RWPE2 (cell line): ENCODE measurements around the gene ELOF1.

ENCODE experiments used
- ATAC-seq: fragments of 200-7000 bp; cut with Tn5 transposase; 3 replicates; pipeline ENCODE4 v1.9.1; 2021; ENCODE audit warnings: low read depth
- DNase-seq: peaks from one replicate; pipeline ENCODE4 v3.0.0-alpha.2; 2020; ENCODE audit warnings: low spot score
- H3K27ac ChIP-seq: fragments of 450-650 bp; 2 replicates; pipeline ENCODE4 v1.5.1; 2017; ENCODE audit warnings: mild to moderate bottlenecking; ENCODE audit not compliant: poor library complexity, severe bottlenecking
- H3K27me3 ChIP-seq: fragments of 250-450 bp; sonication (Bioruptor Pico); 2 replicates; pipeline ENCODE4 v1.5.1; 2021; ENCODE audit warnings: mild to moderate bottlenecking, moderate library complexity; ENCODE audit not compliant: insufficient read depth, poor library complexity, severe bottlenecking
- H3K36me3 ChIP-seq: fragments of 250-450 bp; sonication (Bioruptor Pico); 2 replicates; pipeline ENCODE4 v1.5.1; 2020; ENCODE audit warnings: low read depth, mild to moderate bottlenecking, moderate library complexity
- H3K4me1 ChIP-seq: fragments of 250-450 bp; sonication (Bioruptor Pico); 2 replicates; pipeline ENCODE4 v1.5.1; 2021; ENCODE audit warnings: mild to moderate bottlenecking, moderate library complexity; ENCODE audit not compliant: insufficient read depth, poor library complexity, severe bottlenecking
- H3K4me3 ChIP-seq: fragments of 250-450 bp; sonication (Bioruptor Pico); 2 replicates; pipeline ENCODE4 v1.5.1; 2021; ENCODE audit warnings: mild to moderate bottlenecking, moderate library complexity; ENCODE audit not compliant: severe bottlenecking
- H3K9me3 ChIP-seq: fragments of 250-450 bp; sonication (Bioruptor Pico); 2 replicates; pipeline ENCODE4 v1.5.1; 2021; ENCODE audit warnings: mild to moderate bottlenecking, moderate library complexity; ENCODE audit not compliant: severe bottlenecking
- CTCF ChIP-seq: fragments of 450-650 bp; IDR thresholded peaks from one replicate; pipeline ENCODE4 v1.5.1; 2017; ENCODE audit warnings: mild to moderate bottlenecking, moderate library complexity; ENCODE audit not compliant: poor library complexity, severe bottlenecking

The ELOF1 gene

GRCh38 chr19:11507370-11508078 lies 51.5 kb downstream of the ELOF1 start:
- Histone ChIP-seq H3K4me1 (no peaks in the 10 kb centered on the region), H3K36me3 (no peaks in the 10 kb centered on the region), H3K27me3 (no peaks in the 10 kb centered on the region), H3K9me3 (no peaks in the 10 kb centered on the region), H3K4me3 (no peak overlapping the region), H3K27ac (no peak overlapping the region)
- TF ChIP-seq CTCF = no peak
- DNase-seq = no peak
- ATAC-seq = no peak

- DNase-seq (no peak), ATAC-seq (no peak)
- Histone ChIP-seq H3K27me3 (no peaks in the 10 kb centered on the region), H3K4me1 (no peaks in the 10 kb centered on the region), H3K36me3 (no peaks in the 10 kb centered on the region), H3K27ac (peak overlapping the region; percentile 68), H3K9me3 (no peaks in the 10 kb centered on the region), H3K4me3 (no peak overlapping the region)
- TF ChIP-seq CTCF = no peak
Measured at GRCh38 chr19:11506967-11507366, 52.1 kb downstream of the ELOF1 start.

GRCh38 chr19:11506101-11506555 lies 52.9 kb downstream of the ELOF1 start:
- ATAC-seq = peak; percentile 31
- H3K36me3 ChIP-seq = no peaks in the 10 kb centered on the region
- TF ChIP-seq CTCF = no peak
- peak overlapping the region; percentile 68 for H3K27ac ChIP-seq
- no peaks in the 10 kb centered on the region for H3K4me1 ChIP-seq
- no peak for DNase-seq
- H3K9me3 ChIP-seq = no peaks in the 10 kb centered on the region
- peak overlapping the region; percentile 65 for H3K4me3 ChIP-seq
- no peaks in the 10 kb centered on the region for H3K27me3 ChIP-seq

GRCh38 chr19:11505504-11506100 lies 53.4 kb downstream of the ELOF1 start, which contains the start of gene ZNF653:
Gene ZNF653 (minus strand): TSS chr19:11505839. CDS start chr19:11505786, 53 bp downstream.
- no peaks in the 10 kb centered on the region for H3K9me3 ChIP-seq
- no peaks in the 10 kb centered on the region for H3K27me3 ChIP-seq
- no peak for TF ChIP-seq CTCF
- H3K4me1 ChIP-seq = no peaks in the 10 kb centered on the region
- no peaks in the 10 kb centered on the region for H3K36me3 ChIP-seq
- H3K27ac ChIP-seq = peak within 1 kb of the TSS; percentile 68
- peak within 1 kb of the TSS; percentile 65 for H3K4me3 ChIP-seq
- ATAC-seq = peak; percentile 54
- peak; percentile 89 for DNase-seq
